AG08396 (cell line): ENCODE results near the gene TRAK2.

Experiments
- DNase-seq: peaks from one replicate; pipeline ENCODE4 v3.0.0; 2012; ENCODE audit warnings: low spot score, mixed read lengths

The TRAK2 gene

GRCh38 chr2:201363857-201364560 lies 87.2 kb downstream of the TRAK2 start:
- DNase-seq, result peak; percentile 18

GRCh38 chr2:201362396-201362795 lies 88.9 kb downstream of the TRAK2 start:
- DNase-seq, result no peak

- DNase-seq, result no peak
Observed at GRCh38 chr2:201361078-201361733, 90.1 kb downstream of the TRAK2 start.

- DNase-seq, result no peak
Observed at GRCh38 chr2:201360256-201360655, 91.0 kb downstream of the TRAK2 start.

GRCh38 chr2:201358684-201359083 lies 92.6 kb downstream of the TRAK2 start:
- peak; percentile 74 for DNase-seq

GRCh38 chr2:201357221-201357620 lies 94.0 kb downstream of the TRAK2 start, which contains the start of gene FLACC1:
Gene FLACC1, minus strand, starts transcription at chr2:201357345. Its CDS starts 5,941 bp downstream, at chr2:201351404.
- peak; percentile 79 for DNase-seq

- no peak for DNase-seq
Observed at GRCh38 chr2:201353116-201353515, 98.1 kb downstream of the TRAK2 start.

GRCh38 chr2:201350879-201351278 lies 100.4 kb downstream of the TRAK2 start:
- DNase-seq, result no peak

- no peak for DNase-seq
Observed at GRCh38 chr2:201349601-201350000, 101.7 kb downstream of the TRAK2 start.

GRCh38 chr2:201348758-201349157 lies 102.5 kb downstream of the TRAK2 start:
- no peak for DNase-seq

- DNase-seq, result no peak
Observed at GRCh38 chr2:201347138-201347537, 104.1 kb downstream of the TRAK2 start.

GRCh38 chr2:201345625-201346213 lies 105.5 kb downstream of the TRAK2 start:
- no peak for DNase-seq

GRCh38 chr2:201344663-201345366 lies 106.4 kb downstream of the TRAK2 start:
- no peak for DNase-seq

- no peak for DNase-seq
Observed at GRCh38 chr2:201343559-201343958, 107.7 kb downstream of the TRAK2 start.

GRCh38 chr2:201342923-201343322 lies 108.3 kb downstream of the TRAK2 start:
- no peak for DNase-seq

GRCh38 chr2:201329409-201329808 lies 121.8 kb downstream of the TRAK2 start:
- no peak for DNase-seq

GRCh38 chr2:201327678-201328077 lies 123.6 kb downstream of the TRAK2 start:
- DNase-seq, result no peak
